ENCODE results near the gene DALRD3. TPM values are rescaled to one million over a fixed set of nuclear protein-coding genes. Genes with fewer than 3 reads are reported as not detected.

The DALRD3 gene
- total RNA-seq, 1 donor from 2014 or later = 36.7 TPM

DNA sequence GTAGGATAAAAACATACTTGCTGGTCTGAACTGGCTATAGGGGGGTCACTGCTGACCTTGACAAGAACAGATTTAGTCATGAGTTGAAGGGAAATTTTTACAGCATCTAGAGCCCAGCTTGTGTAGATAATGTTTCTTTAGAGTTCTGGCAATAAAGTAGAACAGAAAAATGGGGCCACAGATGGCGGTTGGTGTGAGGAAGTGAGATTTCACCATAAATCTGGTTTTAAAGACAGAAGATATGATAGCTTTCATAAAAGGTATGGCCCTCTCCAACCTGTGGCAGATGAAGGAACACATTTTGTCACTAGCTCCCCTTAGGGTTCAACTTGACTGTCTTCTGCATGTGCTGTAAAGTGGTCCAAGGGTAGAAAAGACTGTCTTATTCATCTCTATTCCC is 35.2 kb upstream of the DALRD3 start:
- Mint-ChIP-seq H3K27me3 (no peaks in the 10 kb centered on the region), H3K9me3 (no peaks in the 10 kb centered on the region), H3K4me3 (no peak overlapping the region), H3K27ac (no peak overlapping the region), H3K4me1 (no peaks in the 10 kb centered on the region), H3K36me3 (ENCODE audit: low read depth) (peaks cover 79% of the 10 kb centered on the region)
- no peak for TF ChIP-seq CTCF (IDR thresholded peaks at IDR 0.05)
- ATAC-seq (ENCODE audit: low read depth) = no peak
- DNase-seq = no peak
- intact Hi-C loops (cut with micrococcal nuclease) = no loop called here
- POLR2A ChIA-PET = no interaction called here
- CTCF ChIA-PET = no interaction called here

DNA sequence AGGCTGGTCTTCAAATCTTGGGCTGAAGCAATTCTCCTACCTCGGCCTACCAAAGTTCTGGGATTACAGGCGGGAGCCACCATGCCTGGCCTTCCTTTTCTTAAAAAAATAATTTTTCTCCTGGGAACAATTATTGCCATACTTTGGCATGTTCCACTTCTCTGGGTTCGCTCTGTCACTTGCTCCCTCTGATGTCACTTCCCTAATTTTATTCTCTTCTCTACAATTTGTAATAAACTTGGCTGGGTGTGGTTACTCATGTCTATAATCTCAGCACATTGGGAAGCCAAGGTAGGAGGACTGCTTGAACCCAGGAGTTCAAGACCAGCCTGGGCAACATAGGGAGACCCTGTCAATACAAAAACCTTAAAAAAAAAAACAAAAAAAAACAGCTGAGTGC is 16.9 kb upstream of the DALRD3 start:
- Mint-ChIP-seq H3K27me3 (no peaks in the 10 kb centered on the region), H3K36me3 (ENCODE audit: low read depth) (peaks cover 59% of the 10 kb centered on the region), H3K9me3 (no peaks in the 10 kb centered on the region), H3K4me1 (peaks cover 6% of the 10 kb centered on the region), H3K4me3 (no peak overlapping the region), H3K27ac (no peak overlapping the region)
- ChIA-PET POLR2A (interaction anchor here (0.9 to 1.9 kb wide), 2 partner anchors 13 to 28 kb away, joined by 3 to 10 read pairs; partner anchors contain the start of genes NDUFAF3 and WDR6), CTCF (no interaction called here)
- ATAC-seq (ENCODE audit: low read depth) (no peak), DNase-seq (no peak)
- intact Hi-C loops (cut with micrococcal nuclease) = no loop called here
- no peak for TF ChIP-seq CTCF (IDR thresholded peaks at IDR 0.05)

- TF ChIP-seq CTCF (IDR thresholded peaks at IDR 0.05) = no peak
- no peak for ATAC-seq (ENCODE audit: low read depth)
- Mint-ChIP-seq H3K9me3 (no peaks in the 10 kb centered on the region), H3K4me3 (no peak overlapping the region), H3K27me3 (no peaks in the 10 kb centered on the region), H3K36me3 (ENCODE audit: low read depth) (peaks cover 59% of the 10 kb centered on the region), H3K27ac (no peak overlapping the region), H3K4me1 (peaks cover 6% of the 10 kb centered on the region)
- no peak for DNase-seq
- CTCF ChIA-PET = no interaction called here
- POLR2A ChIA-PET = interaction anchor here (0.9 to 1.9 kb wide), 2 partner anchors 13 to 28 kb away, joined by 3 to 10 read pairs; partner anchors contain the start of genes NDUFAF3 and WDR6
- intact Hi-C loops (cut with micrococcal nuclease) = no loop called here
These were observed 16.3 kb upstream of the DALRD3 start for GRCh38 chr3:49034650-49035049.

GRCh38 chr3:49032646-49033304 is 14.4 kb upstream of the DALRD3 start:
- intact Hi-C loops (cut with micrococcal nuclease) = no loop called here
- ChIA-PET CTCF (interaction anchor here (1.7 kb wide), 1 partner anchor 18 kb away, joined by 3 read pairs; no protein-coding TSS in a partner anchor), POLR2A (interaction anchor here (1.2 to 2.1 kb wide), 3 partner anchors 11 to 61 kb away, joined by 6 to 13 read pairs (median 7); partner anchors contain the start of genes NDUFAF3, QRICH1 and WDR6)
- no peak for TF ChIP-seq CTCF (IDR thresholded peaks at IDR 0.05)
- Mint-ChIP-seq H3K9me3 (no peaks in the 10 kb centered on the region), H3K4me1 (peaks cover 22% of the 10 kb centered on the region), H3K4me3 (no peak overlapping the region), H3K27me3 (no peaks in the 10 kb centered on the region), H3K27ac (no peak overlapping the region), H3K36me3 (ENCODE audit: low read depth) (peaks cover 70% of the 10 kb centered on the region)
- ATAC-seq (ENCODE audit: low read depth) = no peak
- DNase-seq = no peak

DNA sequence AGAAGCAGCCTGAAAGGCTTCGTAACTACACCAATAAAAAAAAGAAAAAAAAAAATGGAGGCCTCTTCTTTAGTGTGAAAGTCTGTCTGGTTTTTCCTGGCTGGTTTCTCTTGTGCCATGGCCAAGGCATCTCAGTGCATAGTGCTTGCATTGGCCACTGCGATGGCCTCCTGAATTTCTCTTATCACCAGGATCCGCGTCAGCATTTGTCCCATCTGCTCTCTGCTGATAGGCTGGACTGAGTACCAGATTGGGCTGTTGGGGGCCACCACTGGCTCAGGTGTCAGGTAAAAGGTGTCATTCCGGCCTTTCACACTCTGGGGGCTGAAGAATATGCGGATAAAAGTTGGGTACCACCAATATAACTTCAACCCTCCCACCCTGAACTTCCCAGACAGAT is 11.9 kb upstream of the DALRD3 start:
- Mint-ChIP-seq H3K4me3 (no peak overlapping the region), H3K27me3 (no peaks in the 10 kb centered on the region), H3K4me1 (peaks cover 41% of the 10 kb centered on the region), H3K27ac (no peak overlapping the region), H3K36me3 (ENCODE audit: low read depth) (peaks cover 77% of the 10 kb centered on the region), H3K9me3 (no peaks in the 10 kb centered on the region)
- TF ChIP-seq CTCF (IDR thresholded peaks at IDR 0.05) = no peak
- no peak for ATAC-seq (ENCODE audit: low read depth)
- intact Hi-C loops (cut with micrococcal nuclease) = no loop called here
- POLR2A ChIA-PET = interaction anchor here (1.3 to 2.1 kb wide), 2 partner anchors 23 to 91 kb away, joined by 3 to 6 read pairs; partner anchors contain the start of genes USP19 and WDR6
- CTCF ChIA-PET = no interaction called here
- no peak for DNase-seq

Data from activated B cell treated with CpG ODN at 0.5 μM for 24 hours (primary cell).